GM18502 (cell line): ENCODE data around the gene ZNF678.
"Not testable (repeated sequence)": the region's sequence is repeated elsewhere in the genome, so short reads cannot be mapped to it uniquely, and the experiment has no call there.

Experiments
- ATAC-seq: cut with Tn5 transposase; IDR thresholded peaks from one replicate; pipeline ENCODE4 v1.9.1; 2021; ENCODE audit warnings: mild to moderate bottlenecking; ENCODE audit not compliant: unreplicated experiment, poor library complexity

ZNF678 gene

GRCh38 chr1:227707846-227708245 is 144.5 kb downstream of the ZNF678 start:
- no peak for ATAC-seq

GRCh38 chr1:227709451-227709850 is 146.1 kb downstream of the ZNF678 start:
- no peak for ATAC-seq

GRCh38 chr1:227710474-227710873 is 147.1 kb downstream of the ZNF678 start:
- not testable (repeated sequence) for ATAC-seq

- peak; percentile 68 for ATAC-seq
These were observed 149.3 kb downstream of the ZNF678 start for GRCh38 chr1:227712648-227713047.

GRCh38 chr1:227718932-227719331 is 155.6 kb downstream of the ZNF678 start:
- no peak for ATAC-seq

- no peak for ATAC-seq
These were observed 160.1 kb downstream of the ZNF678 start for GRCh38 chr1:227723474-227723873.

- ATAC-seq, result no peak
These were observed 161.7 kb downstream of the ZNF678 start for GRCh38 chr1:227725046-227725445.

GRCh38 chr1:227726318-227726717 is 163.0 kb downstream of the ZNF678 start:
- no peak for ATAC-seq
